Measurements from ENCODE around the gene CD300E. TPM values are rescaled to one million over a fixed set of nuclear protein-coding genes. Genes with fewer than 3 reads are reported as not detected.

The CD300E gene
- total and polyA plus RNA-seq, 2 of the 4 experiments (the other 2 are of a cell fraction), result not detected

GRCh38 chr17:74584292-74585060 is 39.1 kb downstream of the CD300E start:
- 13% methylated on average over 2 of the region's 14 CpGs; no CpG with 5 or more reads in 1 of the 2 experiments for WGBS, 2 experiments (ENCODE audit: extremely low coverage in 2 of 2, insufficient read length in 1 of 2)
- Histone ChIP-seq H3K36me3 (ENCODE audit: control insufficient read depth, insufficient read depth, low read length) (no peaks in the 10 kb centered on the region), H3K9me1 (ENCODE audit: insufficient read depth, low read length) (no peaks in the 10 kb centered on the region), H3K4ac (ENCODE audit: low read depth, low read length) (no peak overlapping the region), H3K27me3 (ENCODE audit: control insufficient read depth, insufficient read depth, low read length) (no peaks in the 10 kb centered on the region), H2AFZ (replicated peaks; ENCODE audit: low read length, poor library complexity) (no peak overlapping the region), H3K4me3 (ENCODE audit: insufficient read depth, low read depth, low read length) (no peak overlapping the region), H2BK20ac (ENCODE audit: low read depth, low read length) (no peak overlapping the region), H2AK5ac (ENCODE audit: low read depth, low read length) (no peak overlapping the region), H3K14ac (replicated peaks; ENCODE audit: low read depth, low read length) (no peak overlapping the region), H2BK15ac (ENCODE audit: low read depth, low read length) (no peak overlapping the region), H3K79me1 (ENCODE audit: low read depth in 1 of 2, low read length in 2 of 2) (no peaks in the 10 kb centered on the region), H3K9ac (ENCODE audit: low read depth, low read length) (no peak overlapping the region), H2AK9ac (replicated peaks; ENCODE audit: low read depth, low read length, poor library complexity) (no peak overlapping the region), H3K9me3 (ENCODE audit: control insufficient read depth, insufficient read depth, low read length) (peaks cover 21% of the 10 kb centered on the region), H3K4me2 (ENCODE audit: low read depth, low read length) (no peak overlapping the region), H4K91ac (ENCODE audit: insufficient read depth, low read depth, low read length) (no peak overlapping the region), H4K5ac (ENCODE audit: low read depth, low read length) (no peak overlapping the region), H2BK5ac (ENCODE audit: low read depth, low read length, poor library complexity, severe bottlenecking) (no peak overlapping the region), H4K20me1 (ENCODE audit: insufficient read depth, low read length) (no peaks in the 10 kb centered on the region), H3K27ac (ENCODE audit: insufficient read depth, low read length) (no peak overlapping the region), H3K23ac (ENCODE audit: low read depth, low read length) (no peak overlapping the region), H3K4me1 (ENCODE audit: control insufficient read depth, insufficient read depth, low read length) (no peaks in the 10 kb centered on the region), H4K8ac (ENCODE audit: low read depth in 2 of 2, low read length in 2 of 2) (no peak overlapping the region), H3K18ac (ENCODE audit: low read depth, low read length) (no peak overlapping the region), H2BK120ac (ENCODE audit: low read depth, low read length) (no peak overlapping the region), H3K56ac (ENCODE audit: extremely low read depth, insufficient read depth, low read length) (no peak overlapping the region)
- DNase-seq (no peak), ATAC-seq (ENCODE audit: low read depth) (no peak)
- intact Hi-C loops (cut with micrococcal nuclease), result no loop called here
- ChIA-PET POLR2A (ENCODE audit: unreplicated experiment) (no interaction called here), CTCF (no interaction called here)
- no peak for TF ChIP-seq MAZ (IDR thresholded peaks at IDR 0.05; ENCODE audit: borderline replicate concordance, low read depth, low read length)
- TF ChIP-seq RCOR1 (IDR thresholded peaks at IDR 0.05; ENCODE audit: insufficient replicate concordance, low read length), result no peak
- TF ChIP-seq NFE2L2 (IDR thresholded peaks at IDR 0.05; ENCODE audit: low read depth, low read length), result no peak
- no peak for TF ChIP-seq CEBPB (IDR thresholded peaks at IDR 0.05; ENCODE audit: low read depth, low read length)
- TF ChIP-seq CTCF (conservative IDR thresholded peaks at IDR 0.05; ENCODE audit: low read depth, low read length), result no peak
- TF ChIP-seq RAD21 (IDR thresholded peaks at IDR 0.05; ENCODE audit: low read length), result no peak
- TF ChIP-seq BHLHE40 (IDR thresholded peaks at IDR 0.05; ENCODE audit: low read depth, low read length), result no peak
- TF ChIP-seq CHD1 (IDR thresholded peaks at IDR 0.05; ENCODE audit: low read depth, low read length), result no peak
- TF ChIP-seq FOS (IDR thresholded peaks at IDR 0.05; ENCODE audit: low read depth, low read length), result no peak
- TF ChIP-seq POLR2A (IDR thresholded peaks at IDR 0.05; ENCODE audit: low read depth, low read length), result no peak
- dilution Hi-C loops (cut with HindIII; ENCODE audit: low sequenced_read_pairs, unreplicated experiment), result no loop called here
- BruUV-seq (replicated peaks), result no TSS peak
- in situ Hi-C loops (cut with MboI; ENCODE audit: low sequenced_read_pairs), result no loop called here
